Upper lobe of left lung (tissue), 4 donors: ENCODE results near the gene PTPRN2.

Experiments used
- CTCF ChIP-seq, 6 experiments: fragments of 450-650 bp in 4 of 6; fragments of 200-600 bp in 2 of 6; sonication (generic) in 2 of 6; IDR thresholded peaks; one replicate each; pipeline ENCODE4 v1.5.1; 2016 to 2019; ENCODE audit warnings: antibody characterized with exemption in 6 of 6
- POLR2A ChIP-seq, 4 donors: fragments of 450-650 bp; IDR thresholded peaks; one replicate each; pipeline ENCODE4 v1.5.1; 2016 to 2017; ENCODE audit warnings: antibody characterized with exemption in 4 of 4, mild to moderate bottlenecking in 2 of 4
- POLR2AphosphoS5 ChIP-seq, 2 donors: sonication (generic); formaldehyde crosslinking; IDR thresholded peaks; one replicate each; pipeline ENCODE4 v1.5.1; 2017; ENCODE audit warnings: antibody characterized with exemption in 2 of 2

GRCh38 chr7:157978766-157979165 is 608.9 kb downstream of the PTPRN2 start:
- TF ChIP-seq CTCF (IDR thresholded peaks at IDR 0.05) (no peak), POLR2A (IDR thresholded peaks at IDR 0.05) (no peak), POLR2AphosphoS5 (IDR thresholded peaks at IDR 0.05) (no peak)
